ENCODE results near the gene ACTMAP.

- TF ChIP-seq EZH2 (IDR thresholded peaks at IDR 0.05; ENCODE audit: borderline replicate concordance), result no peak
- TF ChIP-seq CTCF (IDR thresholded peaks at IDR 0.05; ENCODE audit: poor library complexity), result no peak
- no peak for TF ChIP-seq EZH2phosphoT487 (IDR thresholded peaks at IDR 0.05; ENCODE audit: low read depth, severe bottlenecking, unreplicated experiment)
Measured at GRCh38 chr19:40745402-40745780, 4.9 kb downstream of the ACTMAP start.
